Liver (tissue), 3 donors: ENCODE measurements around the gene WNT3A.

Source experiments
- EGR1 ChIP-seq, 2 donors: IDR thresholded peaks; 2 replicates each; pipeline ENCODE4 v1.6.1; 2016 to 2018; ENCODE audit warnings: antibody characterized with exemption in 2 of 2, low read depth in 2 of 2
- FOXA1 ChIP-seq: IDR thresholded peaks from 2 replicates; pipeline ENCODE4 v1.6.1; 2016; ENCODE audit warnings: antibody characterized with exemption
- JUND ChIP-seq, 2 donors: IDR thresholded peaks; 2 replicates each; pipeline ENCODE4 v1.6.1; 2016; ENCODE audit warnings: antibody characterized with exemption in 2 of 2
- SP1 ChIP-seq: IDR thresholded peaks from 2 replicates; pipeline ENCODE4 v1.6.1; 2018; ENCODE audit warnings: antibody characterized with exemption, mild to moderate bottlenecking
- TAF1 ChIP-seq: conservative IDR thresholded peaks from 2 replicates; pipeline ENCODE4 v1.6.1; 2016; ENCODE audit warnings: antibody characterized with exemption, mild to moderate bottlenecking
- TF ChIP-seq, protein P1 (sequence below): IDR thresholded peaks from 2 replicates; pipeline ENCODE4 v1.6.1; 2016; ENCODE audit warnings: antibody characterized with exemption, mild to moderate bottlenecking
- TF ChIP-seq, protein P2 (sequence below): IDR thresholded peaks from 2 replicates; pipeline ENCODE4 v1.6.1; 2016; ENCODE audit warnings: antibody characterized with exemption
- TF ChIP-seq, protein P3 (sequence below): fragments of 150-350 bp; IDR thresholded peaks from 2 replicates; pipeline ENCODE4 v1.5.1; 2017; ENCODE audit warnings: improper control_type of control experiment, low read depth, low read length; ENCODE audit not compliant: missing input control
- donor health status: healthy.
- donor health status: healthy.

DNA sequence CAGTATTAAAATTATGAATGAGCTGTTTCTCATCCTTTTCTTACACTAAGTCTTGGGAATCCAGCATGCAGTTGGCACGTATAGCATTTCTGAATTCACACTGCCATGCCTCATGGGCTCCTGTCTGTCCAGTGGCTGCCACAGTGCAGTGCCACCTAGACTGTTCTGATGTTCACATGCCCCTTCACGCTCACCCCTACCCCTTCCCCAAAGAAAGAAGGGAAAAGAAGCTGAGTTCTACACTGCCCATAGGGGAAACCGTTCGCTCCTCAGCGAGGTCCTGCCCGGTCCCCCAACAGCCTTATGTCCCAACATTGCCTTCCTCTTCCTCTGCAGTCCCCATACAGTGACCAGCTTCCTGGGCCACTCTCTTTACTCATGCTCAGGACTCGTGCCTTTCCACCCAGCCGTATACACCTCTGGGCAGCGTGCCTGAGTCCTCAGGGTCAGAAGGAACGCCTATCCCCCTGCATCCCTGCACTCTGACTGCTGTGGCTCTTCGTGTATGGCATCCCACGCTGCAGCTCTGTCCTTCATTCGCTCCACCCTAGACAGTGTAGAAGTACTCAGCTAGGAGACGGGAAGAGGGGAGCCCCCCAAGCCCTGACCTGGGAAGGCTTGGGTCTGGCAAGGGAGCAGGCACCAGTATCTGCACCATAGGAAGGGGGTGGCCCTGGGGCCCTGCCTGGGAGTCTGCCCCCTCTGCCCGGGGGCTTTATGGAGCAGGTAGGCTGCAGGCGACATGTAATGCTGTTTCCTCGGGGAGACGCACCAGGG is 51.6 kb downstream of the WNT3A start:
- TF ChIP-seq TAF1: no peak
- TF ChIP-seq, protein P1, sequence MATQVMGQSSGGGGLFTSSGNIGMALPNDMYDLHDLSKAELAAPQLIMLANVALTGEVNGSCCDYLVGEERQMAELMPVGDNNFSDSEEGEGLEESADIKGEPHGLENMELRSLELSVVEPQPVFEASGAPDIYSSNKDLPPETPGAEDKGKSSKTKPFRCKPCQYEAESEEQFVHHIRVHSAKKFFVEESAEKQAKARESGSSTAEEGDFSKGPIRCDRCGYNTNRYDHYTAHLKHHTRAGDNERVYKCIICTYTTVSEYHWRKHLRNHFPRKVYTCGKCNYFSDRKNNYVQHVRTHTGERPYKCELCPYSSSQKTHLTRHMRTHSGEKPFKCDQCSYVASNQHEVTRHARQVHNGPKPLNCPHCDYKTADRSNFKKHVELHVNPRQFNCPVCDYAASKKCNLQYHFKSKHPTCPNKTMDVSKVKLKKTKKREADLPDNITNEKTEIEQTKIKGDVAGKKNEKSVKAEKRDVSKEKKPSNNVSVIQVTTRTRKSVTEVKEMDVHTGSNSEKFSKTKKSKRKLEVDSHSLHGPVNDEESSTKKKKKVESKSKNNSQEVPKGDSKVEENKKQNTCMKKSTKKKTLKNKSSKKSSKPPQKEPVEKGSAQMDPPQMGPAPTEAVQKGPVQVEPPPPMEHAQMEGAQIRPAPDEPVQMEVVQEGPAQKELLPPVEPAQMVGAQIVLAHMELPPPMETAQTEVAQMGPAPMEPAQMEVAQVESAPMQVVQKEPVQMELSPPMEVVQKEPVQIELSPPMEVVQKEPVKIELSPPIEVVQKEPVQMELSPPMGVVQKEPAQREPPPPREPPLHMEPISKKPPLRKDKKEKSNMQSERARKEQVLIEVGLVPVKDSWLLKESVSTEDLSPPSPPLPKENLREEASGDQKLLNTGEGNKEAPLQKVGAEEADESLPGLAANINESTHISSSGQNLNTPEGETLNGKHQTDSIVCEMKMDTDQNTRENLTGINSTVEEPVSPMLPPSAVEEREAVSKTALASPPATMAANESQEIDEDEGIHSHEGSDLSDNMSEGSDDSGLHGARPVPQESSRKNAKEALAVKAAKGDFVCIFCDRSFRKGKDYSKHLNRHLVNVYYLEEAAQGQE: no peak
- TF ChIP-seq, protein P2, sequence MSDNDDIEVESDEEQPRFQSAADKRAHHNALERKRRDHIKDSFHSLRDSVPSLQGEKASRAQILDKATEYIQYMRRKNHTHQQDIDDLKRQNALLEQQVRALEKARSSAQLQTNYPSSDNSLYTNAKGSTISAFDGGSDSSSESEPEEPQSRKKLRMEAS: no peak
- TF ChIP-seq, protein P3, sequence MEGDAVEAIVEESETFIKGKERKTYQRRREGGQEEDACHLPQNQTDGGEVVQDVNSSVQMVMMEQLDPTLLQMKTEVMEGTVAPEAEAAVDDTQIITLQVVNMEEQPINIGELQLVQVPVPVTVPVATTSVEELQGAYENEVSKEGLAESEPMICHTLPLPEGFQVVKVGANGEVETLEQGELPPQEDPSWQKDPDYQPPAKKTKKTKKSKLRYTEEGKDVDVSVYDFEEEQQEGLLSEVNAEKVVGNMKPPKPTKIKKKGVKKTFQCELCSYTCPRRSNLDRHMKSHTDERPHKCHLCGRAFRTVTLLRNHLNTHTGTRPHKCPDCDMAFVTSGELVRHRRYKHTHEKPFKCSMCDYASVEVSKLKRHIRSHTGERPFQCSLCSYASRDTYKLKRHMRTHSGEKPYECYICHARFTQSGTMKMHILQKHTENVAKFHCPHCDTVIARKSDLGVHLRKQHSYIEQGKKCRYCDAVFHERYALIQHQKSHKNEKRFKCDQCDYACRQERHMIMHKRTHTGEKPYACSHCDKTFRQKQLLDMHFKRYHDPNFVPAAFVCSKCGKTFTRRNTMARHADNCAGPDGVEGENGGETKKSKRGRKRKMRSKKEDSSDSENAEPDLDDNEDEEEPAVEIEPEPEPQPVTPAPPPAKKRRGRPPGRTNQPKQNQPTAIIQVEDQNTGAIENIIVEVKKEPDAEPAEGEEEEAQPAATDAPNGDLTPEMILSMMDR: no peak
- TF ChIP-seq EGR1 (IDR thresholded peaks at IDR 0.05; ENCODE audit: low read depth in 2 of 2): no peak
- TF ChIP-seq SP1: no peak
- no peak for TF ChIP-seq JUND (IDR thresholded peaks at IDR 0.05)
- no peak for TF ChIP-seq FOXA1
